Gastrocnemius medialis (tissue), 4 donors: ENCODE measurements around the gene NKD1. TPM values are rescaled to one million over a fixed set of nuclear protein-coding genes. Genes with fewer than 3 reads are reported as not detected.

Experiments
- ATAC-seq, 2 donors: fragments of 150-250 bp; one replicate each; pipeline ENCODE4 v1.9.1; 2016
- DNase-seq, 2 donors: peaks; one replicate each; pipeline ENCODE4 v3.0.0-alpha.2; 2019
- H3K27ac ChIP-seq, 4 donors: fragments of 200-600 bp; sonication (generic); 1 replicate in 1 of 4; 2 replicates in 3 of 4; pipeline ENCODE4 v1.5.1; 2016 to 2018; ENCODE audit warnings: mild to moderate bottlenecking in 2 of 4, moderate library complexity in 1 of 4
- H3K27me3 ChIP-seq, 3 donors: fragments of 200-600 bp; sonication (generic) in 2 of 3; 1 replicate in 1 of 3; 2 replicates in 2 of 3; pipeline versions ENCODE4 v1.5.1 to v1.6.0; 2016 to 2019; ENCODE audit warnings: mild to moderate bottlenecking in 1 of 3, moderate library complexity in 1 of 3
- H3K36me3 ChIP-seq, 2 donors: fragments of 200-600 bp; sonication (generic) in 1 of 2; one replicate each; pipeline ENCODE4 v1.5.1; 2017 to 2018
- H3K4me1 ChIP-seq, 2 donors: fragments of 200-600 bp; sonication (generic) in 1 of 2; one replicate each; pipeline ENCODE4 v1.5.1; 2016 to 2017; ENCODE audit warnings: mild to moderate bottlenecking in 2 of 2
- H3K4me3 ChIP-seq, 4 donors: fragments of 200-600 bp; sonication (generic) in 3 of 4; 1 replicate in 1 of 4; 2 replicates in 3 of 4; pipeline ENCODE4 v1.5.1; 2016 to 2019; ENCODE audit warnings: mild to moderate bottlenecking in 2 of 4
- H3K9me3 ChIP-seq, 3 donors: fragments of 200-600 bp; sonication (generic) in 2 of 3; 1 replicate in 1 of 3; 2 replicates in 2 of 3; pipeline ENCODE4 v1.5.1; 2016 to 2019
- POLR2A ChIP-seq, 2 donors: fragments of 450-650 bp; IDR thresholded peaks; one replicate each; pipeline ENCODE4 v1.6.1; 2017; ENCODE audit warnings: antibody characterized with exemption in 2 of 2, mild to moderate bottlenecking in 2 of 2, moderate library complexity in 2 of 2
- in situ Hi-C, 4 donors: fragments of 200-750 bp; cut with MboI; loops; one replicate each; pipeline versions ENCODE4 v1.15.0 to v1.8.0; 2017; ENCODE audit warnings: low sequenced_read_pairs in 4 of 4
- intact Hi-C: fragments of 100-400 bp; cut with DNase I; formaldehyde crosslinking; loops from one replicate; pipeline ENCODE4 v1.15.1; 2023; ENCODE audit warnings: low total_unique reads
- total RNA-seq, 4 donors: library from RNA; depleted of rRNA; stranded (reverse); fragments of >200 nt; gene quantifications; one replicate each; pipeline versions ENCODE4 v1.1.0 to v1.2.3, GENCODE V29; 2016
- TF ChIP-seq, protein P1 (sequence below), 5 experiments: fragments of 450-650 bp in 3 of 5; fragments of 200-600 bp in 2 of 5; sonication (generic) in 2 of 5; IDR thresholded peaks in 4 of 5; conservative IDR thresholded peaks in 1 of 5; 1 replicate in 4 of 5; 2 replicates in 1 of 5; pipeline ENCODE4 v1.5.1; 2016 to 2019; ENCODE audit warnings: antibody characterized with exemption in 5 of 5, mild to moderate bottlenecking in 3 of 5, moderate library complexity in 3 of 5

The NKD1 gene
- total RNA-seq, 4 donors from 2014 or later = 0.10 to 0.75 (median 0.19) TPM

DNA sequence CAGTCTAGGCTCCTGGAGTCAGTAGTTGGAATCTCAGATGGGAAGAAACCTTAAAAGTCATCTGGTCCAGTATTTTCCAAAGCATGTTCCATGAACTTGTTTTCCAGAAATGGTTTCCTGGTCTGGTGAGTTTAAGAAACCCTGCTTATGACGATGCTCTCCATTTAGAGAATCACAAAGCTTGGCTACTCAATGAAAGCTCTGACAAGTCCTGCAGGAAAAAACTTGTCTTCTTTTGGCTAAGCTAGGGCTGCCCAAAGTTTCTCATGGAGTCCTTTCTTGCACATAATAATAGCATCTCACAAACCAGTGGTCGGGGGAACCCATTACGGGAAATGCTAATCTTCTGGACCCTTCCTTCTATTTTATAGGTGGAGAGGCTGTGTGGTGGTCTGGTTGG lies 5.5 kb upstream of the NKD1 start:
- Histone ChIP-seq H3K36me3 (no peaks in the 10 kb centered on the region), H3K27me3 (peaks cover 6 to 13% (median 7%) of the 10 kb centered on the region in 3 donors), H3K27ac (no peak overlapping the region), H3K4me3 (no peak overlapping the region), H3K4me1 (peaks cover 0 to 2% of the 10 kb centered on the region in 2 donors), H3K9me3 (no peaks in the 10 kb centered on the region)
- no peak for ATAC-seq
- no peak for TF ChIP-seq POLR2A (IDR thresholded peaks at IDR 0.05)
- TF ChIP-seq, protein P1, sequence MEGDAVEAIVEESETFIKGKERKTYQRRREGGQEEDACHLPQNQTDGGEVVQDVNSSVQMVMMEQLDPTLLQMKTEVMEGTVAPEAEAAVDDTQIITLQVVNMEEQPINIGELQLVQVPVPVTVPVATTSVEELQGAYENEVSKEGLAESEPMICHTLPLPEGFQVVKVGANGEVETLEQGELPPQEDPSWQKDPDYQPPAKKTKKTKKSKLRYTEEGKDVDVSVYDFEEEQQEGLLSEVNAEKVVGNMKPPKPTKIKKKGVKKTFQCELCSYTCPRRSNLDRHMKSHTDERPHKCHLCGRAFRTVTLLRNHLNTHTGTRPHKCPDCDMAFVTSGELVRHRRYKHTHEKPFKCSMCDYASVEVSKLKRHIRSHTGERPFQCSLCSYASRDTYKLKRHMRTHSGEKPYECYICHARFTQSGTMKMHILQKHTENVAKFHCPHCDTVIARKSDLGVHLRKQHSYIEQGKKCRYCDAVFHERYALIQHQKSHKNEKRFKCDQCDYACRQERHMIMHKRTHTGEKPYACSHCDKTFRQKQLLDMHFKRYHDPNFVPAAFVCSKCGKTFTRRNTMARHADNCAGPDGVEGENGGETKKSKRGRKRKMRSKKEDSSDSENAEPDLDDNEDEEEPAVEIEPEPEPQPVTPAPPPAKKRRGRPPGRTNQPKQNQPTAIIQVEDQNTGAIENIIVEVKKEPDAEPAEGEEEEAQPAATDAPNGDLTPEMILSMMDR (IDR thresholded peaks at IDR 0.05 in 4 of 5, conservative IDR thresholded peaks at IDR 0.05 in 1 of 5) = no peak
- intact Hi-C loops = no loop called here
- in situ Hi-C loops = no loop called here
- no peak for DNase-seq

DNA sequence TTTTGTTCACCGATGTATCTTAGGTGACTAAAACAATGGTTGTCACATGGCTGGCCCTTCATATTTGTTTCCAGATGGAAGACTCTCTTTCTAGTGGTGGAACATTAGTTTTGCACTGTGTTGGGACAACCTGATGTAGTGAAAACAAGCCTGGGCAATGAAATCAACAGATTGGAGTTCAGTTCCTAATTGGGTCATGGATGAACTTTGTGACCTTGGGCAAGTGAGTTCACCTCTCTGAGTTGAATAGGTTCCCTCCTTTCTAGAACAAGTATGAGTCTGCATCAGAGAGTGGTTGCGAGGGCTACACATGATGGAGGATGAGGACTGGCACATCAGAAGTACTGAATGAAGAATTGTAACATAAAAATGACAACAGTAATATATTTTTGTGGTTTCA lies 2.1 kb upstream of the NKD1 start:
- intact Hi-C loops = loop anchor here (5.0 kb wide), 2 partner anchors 196 to 261 kb away; partner anchors contain the start of gene CYLD
- H3K27me3 ChIP-seq = peaks cover 6 to 28% (median 16%) of the 10 kb centered on the region in 3 donors

DNA sequence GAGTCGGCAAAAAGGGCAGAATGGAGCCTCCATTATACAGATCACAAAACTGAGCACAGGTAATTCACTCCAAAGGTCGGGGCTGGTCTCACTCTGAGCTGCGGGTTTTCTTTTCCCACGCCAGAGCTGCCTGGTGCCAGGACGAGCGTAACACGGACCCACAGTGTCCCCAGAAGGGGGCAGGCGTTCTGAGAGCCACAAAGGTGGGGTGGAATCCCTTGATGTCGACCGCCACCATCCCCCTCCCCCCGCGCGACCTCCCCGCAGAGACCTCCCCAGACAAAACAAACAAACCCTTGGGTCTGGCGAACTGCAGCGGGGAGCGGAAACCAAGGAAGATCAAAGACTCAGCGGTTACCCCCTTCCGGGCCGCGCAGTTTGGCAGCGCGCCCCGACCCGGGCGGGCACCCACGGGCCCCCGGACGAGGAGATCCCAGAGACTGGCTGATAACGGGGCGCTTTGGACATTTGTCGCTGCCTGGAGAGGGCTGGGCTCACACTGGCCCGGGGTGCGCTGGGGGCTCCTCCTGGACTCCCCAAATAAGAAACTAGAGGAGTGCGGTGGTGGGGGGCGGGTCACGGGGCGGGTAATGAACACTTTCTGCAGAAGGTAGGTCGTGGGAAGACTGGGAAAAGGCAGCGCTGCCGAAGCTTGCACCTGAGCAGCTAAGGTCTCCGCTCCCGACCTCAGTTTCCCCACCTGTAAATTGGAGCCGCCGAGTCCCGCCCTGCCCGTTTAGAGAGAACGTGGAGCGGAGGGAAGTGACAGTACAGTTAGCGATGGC lies 664 bp upstream of the NKD1 start:
- H3K27me3 ChIP-seq = peaks cover 6 to 28% (median 16%) of the 10 kb centered on the region in 3 donors
- H3K4me1 ChIP-seq = peaks cover 0 to 9% of the 10 kb centered on the region in 2 donors
- no peak for TF ChIP-seq POLR2A (IDR thresholded peaks at IDR 0.05)
- TF ChIP-seq, protein P1 (IDR thresholded peaks at IDR 0.05 in 4 of 5, conservative IDR thresholded peaks at IDR 0.05 in 1 of 5) = no peak
- intact Hi-C loops (loop anchor here (1.0 to 5.0 kb wide), 4 partner anchors 118 to 260 kb away; partner anchors contain the start of gene CYLD), in situ Hi-C loops (no loop called here)
- H3K9me3 ChIP-seq = no peaks in the 10 kb centered on the region
- no peak overlapping the region for H3K27ac ChIP-seq
- peak overlapping the region; percentile 51 to 78 (median 66) for H3K4me3 ChIP-seq
- DNase-seq (no peak), ATAC-seq (no peak)
- no peaks in the 10 kb centered on the region for H3K36me3 ChIP-seq

More for the DNA sequence above, 2.1 kb upstream of the NKD1 start:
- in situ Hi-C loops = no loop called here
- H3K4me3 ChIP-seq = no peak overlapping the region
- H3K36me3 ChIP-seq = no peaks in the 10 kb centered on the region
- no peak for TF ChIP-seq POLR2A (IDR thresholded peaks at IDR 0.05)
- TF ChIP-seq, protein P1 (IDR thresholded peaks at IDR 0.05 in 4 of 5, conservative IDR thresholded peaks at IDR 0.05 in 1 of 5) = no peak
- peaks cover 0 to 9% of the 10 kb centered on the region in 2 donors for H3K4me1 ChIP-seq
- DNase-seq = no peak
- H3K9me3 ChIP-seq = no peaks in the 10 kb centered on the region
- H3K27ac ChIP-seq = no peak overlapping the region
- no peak for ATAC-seq

DNA sequence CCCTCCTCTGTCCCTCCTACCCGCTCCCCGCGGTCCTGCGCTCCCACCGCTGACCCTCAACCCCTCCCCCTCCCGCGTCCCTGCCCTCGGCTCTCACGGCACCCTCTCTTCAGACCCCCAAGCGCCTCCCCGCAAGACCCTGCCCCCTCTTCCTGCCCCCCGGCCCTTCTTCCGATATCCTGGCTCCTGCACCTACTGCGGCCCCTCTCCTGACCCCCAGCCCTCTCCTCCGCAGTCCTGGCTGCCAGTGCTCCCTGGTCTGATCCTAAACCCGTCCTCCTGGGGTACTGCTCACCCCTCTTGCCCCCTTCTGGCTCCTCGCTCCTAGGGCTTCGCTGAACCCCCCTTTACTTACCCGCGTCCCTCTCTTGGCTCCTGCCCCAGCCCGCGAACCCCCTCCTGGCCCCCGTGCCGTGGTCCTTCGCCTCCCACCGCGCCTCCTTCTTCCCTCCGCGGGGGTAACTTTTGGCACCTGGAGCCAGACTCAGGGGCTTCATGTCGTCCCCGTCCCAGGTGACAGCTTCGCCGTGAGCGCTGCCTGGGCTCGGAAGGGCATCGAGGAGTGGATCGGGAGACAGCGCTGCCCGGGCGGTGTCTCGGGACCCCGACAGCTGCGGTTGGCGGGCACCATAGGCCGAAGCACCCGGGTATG lies 839 bp downstream of the NKD1 start:
- in situ Hi-C loops = no loop called here
- H3K27ac ChIP-seq = no peak overlapping the region
- TF ChIP-seq POLR2A (IDR thresholded peaks at IDR 0.05) = no peak

DNA sequence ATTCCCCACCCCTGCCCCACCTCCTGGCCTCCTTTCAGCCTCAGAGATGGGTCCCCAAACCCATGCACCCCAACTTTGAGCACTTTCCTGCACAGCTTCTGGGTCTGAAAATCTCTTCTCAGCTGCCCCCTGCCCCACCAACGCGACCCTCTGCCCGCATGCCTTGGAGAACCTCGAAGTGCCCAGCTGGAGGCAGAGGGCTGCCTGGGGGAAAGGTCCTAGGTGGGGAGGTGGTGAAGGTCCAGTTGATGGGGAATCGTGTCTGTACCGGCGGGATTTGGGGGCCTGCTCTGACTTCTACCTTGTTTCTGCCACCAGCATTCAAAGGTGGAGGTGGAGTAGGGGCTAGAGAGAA lies 1.3 kb downstream of the NKD1 start:
- ATAC-seq (no peak), DNase-seq (no peak)
- H3K9me3 ChIP-seq = no peaks in the 10 kb centered on the region
- H3K4me3 ChIP-seq = no peak overlapping the region
- no peak overlapping the region for H3K27ac ChIP-seq
- TF ChIP-seq, protein P1 (IDR thresholded peaks at IDR 0.05 in 4 of 5, conservative IDR thresholded peaks at IDR 0.05 in 1 of 5) = no peak
- TF ChIP-seq POLR2A (IDR thresholded peaks at IDR 0.05) = no peak
- peaks cover 6 to 28% (median 16%) of the 10 kb centered on the region in 3 donors for H3K27me3 ChIP-seq
- intact Hi-C loops = loop anchor here (5.0 kb wide), 2 partner anchors 193 to 258 kb away; partner anchors contain the start of gene CYLD
- in situ Hi-C loops = no loop called here
- H3K4me1 ChIP-seq = peaks cover 0 to 9% of the 10 kb centered on the region in 2 donors
- no peaks in the 10 kb centered on the region for H3K36me3 ChIP-seq

More for the DNA sequence above, 839 bp downstream of the NKD1 start:
- no peaks in the 10 kb centered on the region for H3K36me3 ChIP-seq
- H3K4me3 ChIP-seq = peak overlapping the region; percentile 39 to 68 (median 56)
- DNase-seq (no peak), ATAC-seq (no peak)
- peaks cover 0 to 9% of the 10 kb centered on the region in 2 donors for H3K4me1 ChIP-seq
- H3K27me3 ChIP-seq = peaks cover 6 to 28% (median 16%) of the 10 kb centered on the region in 3 donors
- no peaks in the 10 kb centered on the region for H3K9me3 ChIP-seq
- intact Hi-C loops = loop anchor here (1.0 to 5.0 kb wide), 4 partner anchors 116 to 258 kb away; partner anchors contain the start of gene CYLD
